AG10803 (cell line): Measurements from ENCODE around the gene FYB2.

ENCODE experiments used
- DNase-seq: peaks from one replicate; pipeline ENCODE4 v3.0.0; 2010; ENCODE audit warnings: low read depth
- H3K4me3 ChIP-seq: 2 replicates; pipeline ENCODE4 v1.5.1; 2011; ENCODE audit warnings: mild to moderate bottlenecking, low read length, control low read depth
- TF ChIP-seq, protein P1 (sequence below): conservative IDR thresholded peaks from 2 replicates; pipeline ENCODE4 v1.5.1; 2011; ENCODE audit warnings: mild to moderate bottlenecking, low read length, control low read depth, inconsistent platforms

FYB2 gene

DNA sequence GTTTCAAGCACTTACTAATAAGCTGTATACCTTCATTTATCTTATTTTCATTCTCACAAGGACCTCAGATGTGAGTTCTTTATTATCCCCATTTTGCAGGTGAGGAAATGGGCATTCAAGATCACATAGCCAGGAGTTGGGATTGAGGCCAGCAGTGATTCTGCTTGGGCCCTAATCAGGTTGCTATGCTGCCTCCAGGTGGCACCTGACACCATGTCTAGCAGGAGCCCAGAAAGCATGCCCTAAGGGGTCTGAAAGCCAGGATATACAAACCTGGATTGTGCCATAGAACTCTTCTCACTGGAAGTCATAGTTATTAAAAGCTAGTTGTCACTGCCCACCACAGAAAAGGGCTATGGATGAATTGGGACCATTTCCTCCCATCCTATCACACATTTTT is 61.1 kb downstream of the FYB2 start:
- H3K4me3 ChIP-seq = no peak overlapping the region
- DNase-seq = no peak
- TF ChIP-seq, protein P1, sequence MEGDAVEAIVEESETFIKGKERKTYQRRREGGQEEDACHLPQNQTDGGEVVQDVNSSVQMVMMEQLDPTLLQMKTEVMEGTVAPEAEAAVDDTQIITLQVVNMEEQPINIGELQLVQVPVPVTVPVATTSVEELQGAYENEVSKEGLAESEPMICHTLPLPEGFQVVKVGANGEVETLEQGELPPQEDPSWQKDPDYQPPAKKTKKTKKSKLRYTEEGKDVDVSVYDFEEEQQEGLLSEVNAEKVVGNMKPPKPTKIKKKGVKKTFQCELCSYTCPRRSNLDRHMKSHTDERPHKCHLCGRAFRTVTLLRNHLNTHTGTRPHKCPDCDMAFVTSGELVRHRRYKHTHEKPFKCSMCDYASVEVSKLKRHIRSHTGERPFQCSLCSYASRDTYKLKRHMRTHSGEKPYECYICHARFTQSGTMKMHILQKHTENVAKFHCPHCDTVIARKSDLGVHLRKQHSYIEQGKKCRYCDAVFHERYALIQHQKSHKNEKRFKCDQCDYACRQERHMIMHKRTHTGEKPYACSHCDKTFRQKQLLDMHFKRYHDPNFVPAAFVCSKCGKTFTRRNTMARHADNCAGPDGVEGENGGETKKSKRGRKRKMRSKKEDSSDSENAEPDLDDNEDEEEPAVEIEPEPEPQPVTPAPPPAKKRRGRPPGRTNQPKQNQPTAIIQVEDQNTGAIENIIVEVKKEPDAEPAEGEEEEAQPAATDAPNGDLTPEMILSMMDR = no peak

DNA sequence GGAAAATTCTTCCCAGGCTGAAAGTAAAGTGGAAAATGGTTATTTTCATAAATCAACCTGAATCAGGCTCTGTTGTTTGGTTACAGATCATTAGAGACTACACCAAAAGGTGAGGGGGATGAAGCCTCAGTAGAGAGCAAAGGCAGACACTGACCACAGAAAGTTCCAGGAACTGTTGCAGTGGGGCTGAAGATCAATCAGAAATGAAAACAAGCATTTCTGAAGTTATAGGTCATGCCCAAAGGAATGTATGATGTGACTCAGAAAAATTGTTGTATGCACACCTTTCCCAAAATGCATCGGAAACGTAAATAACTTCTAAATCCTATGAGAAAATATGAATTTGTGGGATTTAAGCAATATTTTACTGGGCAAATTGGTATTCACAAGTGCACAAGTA is 63.3 kb downstream of the FYB2 start:
- H3K4me3 ChIP-seq = no peak overlapping the region
- TF ChIP-seq, protein P1 = no peak
- DNase-seq = no peak

DNA sequence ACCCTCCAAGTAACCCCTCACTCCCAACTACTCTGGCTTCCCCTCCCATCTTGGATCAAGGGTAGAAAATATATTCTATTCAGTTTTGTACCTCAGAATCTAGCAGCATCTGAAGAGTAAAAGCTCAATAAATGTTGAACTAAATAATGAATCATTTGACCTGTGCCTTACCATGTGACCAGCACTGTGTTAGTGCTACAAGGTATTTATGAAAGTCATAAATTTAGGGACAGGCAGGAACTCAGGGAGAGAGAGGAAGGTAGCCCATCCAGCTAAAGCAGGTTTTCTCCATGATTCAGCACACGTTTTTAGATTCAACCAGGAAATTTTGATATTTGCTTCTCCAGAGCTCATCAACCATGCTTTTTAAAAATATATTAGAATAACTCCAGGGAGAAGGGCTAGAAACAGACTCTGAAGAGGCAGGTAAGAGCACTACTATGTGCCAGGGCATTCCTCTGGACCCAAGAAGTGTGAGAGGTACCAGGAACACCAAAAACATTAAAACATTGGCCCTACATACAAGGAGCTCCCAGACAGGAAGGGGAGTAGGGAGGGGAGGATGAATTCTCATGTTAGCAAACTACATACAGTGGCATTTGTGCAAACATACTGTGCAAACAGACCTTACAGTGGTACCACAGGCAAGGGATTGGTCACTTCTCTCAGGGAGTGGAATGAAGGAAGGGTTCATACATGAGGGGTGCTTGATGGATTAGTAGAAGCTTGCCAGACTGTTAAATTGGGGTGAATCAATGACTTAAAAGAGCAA is 64.3 kb downstream of the FYB2 start:
- DNase-seq = no peak
- no peak overlapping the region for H3K4me3 ChIP-seq
- TF ChIP-seq, protein P1 = no peak

DNA sequence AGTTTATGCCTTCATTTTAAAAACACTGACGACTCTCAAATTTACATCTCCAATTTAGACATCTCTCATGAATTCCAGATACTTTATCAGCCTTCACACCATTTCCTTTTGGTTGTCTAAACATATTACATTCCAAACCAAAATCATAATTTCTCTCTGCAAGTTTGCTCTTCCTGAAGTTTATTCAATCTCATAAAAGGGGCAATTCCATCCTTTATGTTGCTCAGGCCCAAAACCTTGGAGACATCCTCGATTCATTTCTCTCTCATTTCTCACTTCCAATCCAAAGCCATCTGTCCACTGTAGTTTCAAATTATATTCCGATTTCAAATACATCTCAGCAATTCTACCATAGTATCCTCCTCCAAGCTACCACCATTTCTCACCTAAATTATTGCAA is 74.0 kb downstream of the FYB2 start:
- H3K4me3 ChIP-seq = no peak overlapping the region
- TF ChIP-seq, protein P1 = no peak
- DNase-seq = no peak

DNA sequence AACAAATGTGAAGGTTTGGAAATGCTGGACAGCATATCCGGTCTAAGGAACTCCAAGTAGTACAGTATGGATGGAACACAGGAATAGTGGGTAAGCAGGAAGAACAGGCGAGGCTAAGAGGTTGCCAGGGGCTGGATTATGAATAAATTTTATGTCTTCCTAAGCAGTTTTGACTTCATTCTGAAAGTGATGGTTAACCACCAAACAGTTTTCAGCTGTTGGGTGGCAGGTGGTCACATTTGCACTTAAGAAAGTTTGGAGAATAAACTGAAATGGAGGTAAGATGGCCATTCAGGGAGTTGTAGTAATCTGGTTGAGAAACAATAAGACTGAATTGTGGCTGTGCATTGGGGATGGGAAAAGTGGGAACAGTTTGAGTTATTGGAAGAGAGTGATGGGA is 90.2 kb downstream of the FYB2 start:
- no peak for DNase-seq
- TF ChIP-seq, protein P1 = no peak
- H3K4me3 ChIP-seq = no peak overlapping the region

DNA sequence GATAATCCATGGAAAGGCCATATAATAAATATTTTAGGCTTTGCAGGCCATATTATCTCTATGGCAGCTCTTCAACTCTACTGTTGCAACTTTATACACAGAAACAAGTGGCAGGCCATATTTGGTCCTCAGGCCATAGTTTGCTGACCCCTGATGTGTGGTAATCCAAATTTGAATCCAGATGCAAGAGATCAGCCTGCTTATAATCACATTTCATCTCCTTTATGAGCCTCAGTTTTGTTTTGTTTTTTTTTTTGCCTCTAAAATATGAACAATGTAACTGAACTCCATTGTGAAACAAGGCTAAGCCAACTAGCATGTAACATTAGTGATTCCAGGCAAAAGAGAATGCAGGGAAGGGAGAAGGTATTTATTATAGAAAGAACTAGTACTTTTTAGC is 92.5 kb downstream of the FYB2 start:
- TF ChIP-seq, protein P1 = no peak
- DNase-seq = no peak
- no peak overlapping the region for H3K4me3 ChIP-seq

DNA sequence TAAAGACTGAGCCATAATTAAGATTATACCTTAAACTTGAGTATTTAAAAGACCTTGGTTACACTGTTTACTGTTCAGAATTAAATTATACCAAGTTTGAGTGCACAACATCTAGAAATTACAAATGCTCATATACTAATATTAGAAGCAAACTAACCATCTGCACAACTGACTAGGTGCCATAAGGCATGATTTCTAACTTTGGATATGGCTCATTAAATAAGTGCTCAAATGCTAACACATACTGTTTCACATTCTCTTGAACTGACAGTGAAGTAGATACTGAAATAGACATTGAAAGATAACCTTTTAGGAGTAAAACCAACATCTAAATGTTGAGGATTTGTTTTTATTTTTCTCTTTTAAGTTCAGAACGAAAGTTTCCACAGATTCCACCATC is 100.0 kb downstream of the FYB2 start:
- TF ChIP-seq, protein P1 = no peak
- H3K4me3 ChIP-seq = no peak overlapping the region
- DNase-seq = no peak
